ENCODE results near the gene GPR107.
"Not testable (repeated sequence)": the region's sequence is repeated elsewhere in the genome, so short reads cannot be mapped to it uniquely, and the experiment has no call there.

GPR107 gene

GRCh38 chr9:130053504-130054324 is at the start of gene GPR107:
Gene GPR107 (plus strand): TSS chr9:130053906. CDS start chr9:130053933, 27 bp downstream.
- DNase-seq (ENCODE audit: low read depth in 1 of 2, low spot score in 1 of 2) = peak; percentile 61 to 65

GRCh38 chr9:130003943-130004552 is 49.7 kb upstream of the GPR107 start:
- no peak for DNase-seq (ENCODE audit: low read depth in 1 of 2, low spot score in 1 of 2)

- not testable (repeated sequence) for DNase-seq (ENCODE audit: low read depth in 1 of 2, low spot score in 1 of 2)
Measured at GRCh38 chr9:130006952-130007351, 46.8 kb upstream of the GPR107 start.

GRCh38 chr9:130008538-130008937 is 45.2 kb upstream of the GPR107 start:
- no peak for DNase-seq (ENCODE audit: low read depth in 1 of 2, low spot score in 1 of 2)

GRCh38 chr9:130009546-130009945 is 44.2 kb upstream of the GPR107 start:
- DNase-seq (ENCODE audit: low read depth in 1 of 2, low spot score in 1 of 2) = not testable (repeated sequence)

- peak in 1 of 2 donors; percentile 8 for DNase-seq (ENCODE audit: low read depth in 1 of 2, low spot score in 1 of 2)
Measured at GRCh38 chr9:130010151-130010988, 43.3 kb upstream of the GPR107 start.

- no peak for DNase-seq (ENCODE audit: low read depth in 1 of 2, low spot score in 1 of 2)
Measured at GRCh38 chr9:130013326-130013725, 40.4 kb upstream of the GPR107 start.

- no peak for DNase-seq (ENCODE audit: low read depth in 1 of 2, low spot score in 1 of 2)
Measured at GRCh38 chr9:130015353-130016019, 38.2 kb upstream of the GPR107 start.

GRCh38 chr9:130017076-130017475 is 36.6 kb upstream of the GPR107 start:
- DNase-seq (ENCODE audit: low read depth in 1 of 2, low spot score in 1 of 2) = no peak

GRCh38 chr9:130017510-130017909 is 36.2 kb upstream of the GPR107 start:
- DNase-seq (ENCODE audit: low read depth in 1 of 2, low spot score in 1 of 2) = not testable (repeated sequence)

GRCh38 chr9:130018265-130018664 is 35.4 kb upstream of the GPR107 start:
- DNase-seq (ENCODE audit: low read depth in 1 of 2, low spot score in 1 of 2) = no peak

GRCh38 chr9:130020618-130021017 is 33.1 kb upstream of the GPR107 start:
- DNase-seq (ENCODE audit: low read depth in 1 of 2, low spot score in 1 of 2) = no peak

- DNase-seq (ENCODE audit: low read depth in 1 of 2, low spot score in 1 of 2) = no peak
Measured at GRCh38 chr9:130021123-130021522, 32.6 kb upstream of the GPR107 start.

- DNase-seq (ENCODE audit: low read depth in 1 of 2, low spot score in 1 of 2) = not testable (repeated sequence)
Measured at GRCh38 chr9:130021842-130022241, 31.9 kb upstream of the GPR107 start.

GRCh38 chr9:130022566-130023143 is 31.1 kb upstream of the GPR107 start:
- DNase-seq (ENCODE audit: low read depth in 1 of 2, low spot score in 1 of 2) = no peak

GRCh38 chr9:130023144-130023787 is 30.4 kb upstream of the GPR107 start:
- no peak for DNase-seq (ENCODE audit: low read depth in 1 of 2, low spot score in 1 of 2)

GRCh38 chr9:130023994-130024596 is 29.6 kb upstream of the GPR107 start:
- DNase-seq (ENCODE audit: low read depth in 1 of 2, low spot score in 1 of 2) = no peak

- no peak for DNase-seq (ENCODE audit: low read depth in 1 of 2, low spot score in 1 of 2)
Measured at GRCh38 chr9:130024597-130024994, 29.1 kb upstream of the GPR107 start.

- no peak for DNase-seq (ENCODE audit: low read depth in 1 of 2, low spot score in 1 of 2)
Measured at GRCh38 chr9:130026583-130027340, 26.9 kb upstream of the GPR107 start.

Measured in stimulated activated CD4-positive, alpha-beta T cell treated with anti-CD3 and anti-CD28 coated beads, Interleukin-15, amount 100 ng/mL, for 1 hour (primary cell).